ENCODE data around the gene HPCA. TPM values are rescaled to one million over a fixed set of nuclear protein-coding genes. Genes with fewer than 3 reads are reported as not detected.
A peak's percentile ranks its signal among the peaks of the same experiment; 100 is the strongest.

Gene HPCA
- total and polyA plus RNA-seq, 4 donors: 0.51 to 0.90 TPM; not detected in 2

GRCh38 chr1:32915766-32916706 is 29.7 kb downstream of the HPCA start:
- DNase-seq: no peak
- intact Hi-C loops (cut with DNase I): no loop called here

GRCh38 chr1:32917521-32917920 is 31.2 kb downstream of the HPCA start:
- no peak for DNase-seq
- Histone ChIP-seq H3K4me3 (ENCODE audit: low read length in 2 of 2) (no peak overlapping the region), H3K4me1 (ENCODE audit: control insufficient read depth in 1 of 2, insufficient read depth in 2 of 2, low read length in 2 of 2) (peaks cover 0 to 2% of the 10 kb centered on the region in 2 donors), H3K27me3 (ENCODE audit: control insufficient read depth in 1 of 2, insufficient read depth in 2 of 2, low read length in 1 of 2) (no peaks in the 10 kb centered on the region), H3K9me3 (ENCODE audit: control insufficient read depth, low read length) (no peaks in the 10 kb centered on the region), H3K27ac (ENCODE audit: low read depth in 1 of 2, low read length in 2 of 2) (no peak overlapping the region), H3K36me3 (ENCODE audit: control insufficient read depth in 1 of 2, insufficient read depth in 2 of 2, low read length in 1 of 2) (no peaks in the 10 kb centered on the region)
- no peak for ATAC-seq (ENCODE audit: low FRiP score)
- intact Hi-C loops (cut with DNase I): no loop called here
- WGBS, 2 donors: 84 to 87% methylated on average over 7 of the region's 7 CpGs

More at GRCh38 chr1:32915766-32916706, 29.7 kb downstream of the HPCA start:
- H3K27ac ChIP-seq (ENCODE audit: low read depth in 1 of 2, low read length in 2 of 2): no peak overlapping the region
- H3K36me3 ChIP-seq (ENCODE audit: control insufficient read depth in 1 of 2, insufficient read depth in 2 of 2, low read length in 1 of 2): no peaks in the 10 kb centered on the region
- no peaks in the 10 kb centered on the region for H3K9me3 ChIP-seq (ENCODE audit: control insufficient read depth, low read length)
- H3K27me3 ChIP-seq (ENCODE audit: control insufficient read depth in 1 of 2, insufficient read depth in 2 of 2, low read length in 1 of 2): no peaks in the 10 kb centered on the region
- 90 to 91% methylated on average over 12 of the region's 12 CpGs for WGBS, 2 donors
- no peak overlapping the region for H3K4me3 ChIP-seq (ENCODE audit: low read length in 2 of 2)
- ATAC-seq (ENCODE audit: low FRiP score): no peak
- peaks cover 0 to 2% of the 10 kb centered on the region in 2 donors for H3K4me1 ChIP-seq (ENCODE audit: control insufficient read depth in 1 of 2, insufficient read depth in 2 of 2, low read length in 2 of 2)

GRCh38 chr1:32918179-32918578 is 31.9 kb downstream of the HPCA start:
- 53 to 75% methylated on average over 1 of the region's 1 CpG for WGBS, 2 donors
- Histone ChIP-seq H3K27ac (ENCODE audit: low read depth in 1 of 2, low read length in 2 of 2) (no peak overlapping the region), H3K36me3 (ENCODE audit: control insufficient read depth in 1 of 2, insufficient read depth in 2 of 2, low read length in 1 of 2) (no peaks in the 10 kb centered on the region), H3K9me3 (ENCODE audit: control insufficient read depth, low read length) (no peaks in the 10 kb centered on the region), H3K4me3 (ENCODE audit: low read length in 2 of 2) (no peak overlapping the region), H3K27me3 (ENCODE audit: control insufficient read depth in 1 of 2, insufficient read depth in 2 of 2, low read length in 1 of 2) (no peaks in the 10 kb centered on the region), H3K4me1 (ENCODE audit: control insufficient read depth in 1 of 2, insufficient read depth in 2 of 2, low read length in 2 of 2) (peaks cover 0 to 2% of the 10 kb centered on the region in 2 donors)
- no peak for DNase-seq
- intact Hi-C loops (cut with DNase I): no loop called here
- no peak for ATAC-seq (ENCODE audit: low FRiP score)

GRCh38 chr1:32919811-32920733 is 33.8 kb downstream of the HPCA start:
- H3K27ac ChIP-seq (ENCODE audit: low read depth in 1 of 2, low read length in 2 of 2): no peak overlapping the region
- 81 to 85% methylated on average over 11 of the region's 11 CpGs for WGBS, 2 donors
- no peaks in the 10 kb centered on the region for H3K9me3 ChIP-seq (ENCODE audit: control insufficient read depth, low read length)
- no peaks in the 10 kb centered on the region for H3K27me3 ChIP-seq (ENCODE audit: control insufficient read depth in 1 of 2, insufficient read depth in 2 of 2, low read length in 1 of 2)
- H3K4me3 ChIP-seq (ENCODE audit: low read length in 2 of 2): no peak overlapping the region
- ATAC-seq (ENCODE audit: low FRiP score) (no peak), DNase-seq (no peak)
- intact Hi-C loops (cut with DNase I): no loop called here
- peaks cover 0 to 2% of the 10 kb centered on the region in 2 donors for H3K4me1 ChIP-seq (ENCODE audit: control insufficient read depth in 1 of 2, insufficient read depth in 2 of 2, low read length in 2 of 2)
- no peaks in the 10 kb centered on the region for H3K36me3 ChIP-seq (ENCODE audit: control insufficient read depth in 1 of 2, insufficient read depth in 2 of 2, low read length in 1 of 2)

GRCh38 chr1:32920833-32921232 is 34.5 kb downstream of the HPCA start:
- Histone ChIP-seq H3K36me3 (ENCODE audit: control insufficient read depth in 1 of 2, insufficient read depth in 2 of 2, low read length in 1 of 2) (no peaks in the 10 kb centered on the region), H3K9me3 (ENCODE audit: control insufficient read depth, low read length) (no peaks in the 10 kb centered on the region), H3K27ac (ENCODE audit: low read depth in 1 of 2, low read length in 2 of 2) (no peak overlapping the region), H3K4me1 (ENCODE audit: control insufficient read depth in 1 of 2, insufficient read depth in 2 of 2, low read length in 2 of 2) (peaks cover 0 to 2% of the 10 kb centered on the region in 2 donors), H3K27me3 (ENCODE audit: control insufficient read depth in 1 of 2, insufficient read depth in 2 of 2, low read length in 1 of 2) (no peaks in the 10 kb centered on the region), H3K4me3 (ENCODE audit: low read length in 2 of 2) (no peak overlapping the region)
- WGBS, 2 donors: 1 to 6% methylated on average over 7 of the region's 7 CpGs
- DNase-seq (peak; percentile 85 to 90), ATAC-seq (ENCODE audit: low FRiP score) (peak; percentile 81)
- intact Hi-C loops (cut with DNase I): no loop called here

GRCh38 chr1:32924881-32925344 is 38.6 kb downstream of the HPCA start:
- peak; percentile 34 for ATAC-seq (ENCODE audit: low FRiP score)
- intact Hi-C loops (cut with DNase I): no loop called here

GRCh38 chr1:32925403-32926162 is 39.3 kb downstream of the HPCA start:
- peaks cover 0 to 2% of the 10 kb centered on the region in 2 donors for H3K4me1 ChIP-seq (ENCODE audit: control insufficient read depth in 1 of 2, insufficient read depth in 2 of 2, low read length in 2 of 2)
- no peak overlapping the region for H3K27ac ChIP-seq (ENCODE audit: low read depth in 1 of 2, low read length in 2 of 2)
- H3K36me3 ChIP-seq (ENCODE audit: control insufficient read depth in 1 of 2, insufficient read depth in 2 of 2, low read length in 1 of 2): no peaks in the 10 kb centered on the region
- no peaks in the 10 kb centered on the region for H3K9me3 ChIP-seq (ENCODE audit: control insufficient read depth, low read length)
- no peak overlapping the region for H3K4me3 ChIP-seq (ENCODE audit: low read length in 2 of 2)
- ATAC-seq (ENCODE audit: low FRiP score): peak; percentile 31
- H3K27me3 ChIP-seq (ENCODE audit: control insufficient read depth in 1 of 2, insufficient read depth in 2 of 2, low read length in 1 of 2): no peaks in the 10 kb centered on the region
- DNase-seq: no peak
- WGBS, 2 donors: 32 to 40% methylated on average over 24 of the region's 24 CpGs
- intact Hi-C loops (cut with DNase I): no loop called here

More at GRCh38 chr1:32924881-32925344, 38.6 kb downstream of the HPCA start:
- no peaks in the 10 kb centered on the region for H3K27me3 ChIP-seq (ENCODE audit: control insufficient read depth in 1 of 2, insufficient read depth in 2 of 2, low read length in 1 of 2)
- no peaks in the 10 kb centered on the region for H3K36me3 ChIP-seq (ENCODE audit: control insufficient read depth in 1 of 2, insufficient read depth in 2 of 2, low read length in 1 of 2)
- no peaks in the 10 kb centered on the region for H3K9me3 ChIP-seq (ENCODE audit: control insufficient read depth, low read length)
- peaks cover 0 to 2% of the 10 kb centered on the region in 2 donors for H3K4me1 ChIP-seq (ENCODE audit: control insufficient read depth in 1 of 2, insufficient read depth in 2 of 2, low read length in 2 of 2)
- no peak for DNase-seq
- no peak overlapping the region for H3K4me3 ChIP-seq (ENCODE audit: low read length in 2 of 2)
- 44 to 51% methylated on average over 28 to 31 of the region's 31 CpGs for WGBS, 2 donors
- no peak overlapping the region for H3K27ac ChIP-seq (ENCODE audit: low read depth in 1 of 2, low read length in 2 of 2)

GRCh38 chr1:32926562-32926961 is 40.3 kb downstream of the HPCA start:
- H3K36me3 ChIP-seq (ENCODE audit: control insufficient read depth in 1 of 2, insufficient read depth in 2 of 2, low read length in 1 of 2): no peaks in the 10 kb centered on the region
- intact Hi-C loops (cut with DNase I): no loop called here
- DNase-seq (no peak), ATAC-seq (ENCODE audit: low FRiP score) (no peak)
- no peaks in the 10 kb centered on the region for H3K9me3 ChIP-seq (ENCODE audit: control insufficient read depth, low read length)
- H3K27me3 ChIP-seq (ENCODE audit: control insufficient read depth in 1 of 2, insufficient read depth in 2 of 2, low read length in 1 of 2): no peaks in the 10 kb centered on the region
- H3K4me3 ChIP-seq (ENCODE audit: low read length in 2 of 2): no peak overlapping the region
- H3K27ac ChIP-seq (ENCODE audit: low read depth in 1 of 2, low read length in 2 of 2): no peak overlapping the region
- H3K4me1 ChIP-seq (ENCODE audit: control insufficient read depth in 1 of 2, insufficient read depth in 2 of 2, low read length in 2 of 2): no peaks in the 10 kb centered on the region
- WGBS, 2 donors: 89 to 91% methylated on average over 6 of the region's 6 CpGs
